ENCODE measurements around the gene SLC66A1.

The SLC66A1 gene

DNA sequence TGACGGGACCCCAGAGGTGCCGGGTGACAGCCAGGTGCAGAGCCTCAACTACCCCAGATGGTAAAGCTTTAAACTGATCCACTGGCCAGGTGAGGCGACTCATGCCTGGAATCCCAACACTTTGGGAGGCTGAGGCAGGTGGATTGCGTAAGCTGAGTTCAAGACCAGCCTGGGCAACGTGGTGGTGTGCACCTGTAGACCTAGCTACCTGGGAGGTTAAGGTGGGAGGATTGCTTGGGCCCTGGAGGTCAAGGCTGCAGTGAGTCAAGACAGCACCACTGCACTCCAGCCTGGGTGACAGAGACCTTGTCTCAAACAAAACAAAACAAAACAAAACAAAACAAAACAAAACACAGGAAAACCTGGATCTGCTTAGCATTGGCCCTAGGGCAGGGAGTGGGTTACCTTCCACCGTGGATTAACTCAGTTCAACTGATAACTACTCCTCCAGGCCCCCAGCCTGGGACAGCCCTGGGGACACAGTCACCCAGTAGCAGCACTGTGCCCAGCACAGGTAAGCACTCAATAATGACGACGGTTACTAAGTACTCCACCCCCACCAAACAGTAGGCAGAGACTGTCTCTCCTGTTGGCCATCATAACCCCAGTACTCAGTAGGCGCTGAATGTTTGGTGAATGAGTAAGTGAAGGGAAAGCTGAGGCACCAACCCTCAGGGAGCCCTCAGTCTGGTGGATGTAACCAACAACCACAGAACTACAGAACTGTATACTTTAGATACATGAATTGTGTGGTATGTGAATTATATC lies 21.6 kb downstream of the SLC66A1 start:
- H3K79me2 ChIP-seq (ENCODE audit: control insufficient read depth, insufficient read depth, low read length, unreplicated experiment): no peaks in the 10 kb centered on the region
- no peaks in the 10 kb centered on the region for H3K36me3 ChIP-seq (ENCODE audit: insufficient read depth, low read length)
- H3K4me1 ChIP-seq (ENCODE audit: control insufficient read depth, insufficient read depth, low read length, unreplicated experiment): no peaks in the 10 kb centered on the region
- H2AFZ ChIP-seq (ENCODE audit: low read length, unreplicated experiment): no peak overlapping the region
- no peak overlapping the region for H3K27ac ChIP-seq (ENCODE audit: low read depth, low read length)
- no peak overlapping the region for H3K4me3 ChIP-seq (ENCODE audit: low read depth, low read length)
- H3K27me3 ChIP-seq (ENCODE audit: insufficient read depth, low read length): no peaks in the 10 kb centered on the region

DNA sequence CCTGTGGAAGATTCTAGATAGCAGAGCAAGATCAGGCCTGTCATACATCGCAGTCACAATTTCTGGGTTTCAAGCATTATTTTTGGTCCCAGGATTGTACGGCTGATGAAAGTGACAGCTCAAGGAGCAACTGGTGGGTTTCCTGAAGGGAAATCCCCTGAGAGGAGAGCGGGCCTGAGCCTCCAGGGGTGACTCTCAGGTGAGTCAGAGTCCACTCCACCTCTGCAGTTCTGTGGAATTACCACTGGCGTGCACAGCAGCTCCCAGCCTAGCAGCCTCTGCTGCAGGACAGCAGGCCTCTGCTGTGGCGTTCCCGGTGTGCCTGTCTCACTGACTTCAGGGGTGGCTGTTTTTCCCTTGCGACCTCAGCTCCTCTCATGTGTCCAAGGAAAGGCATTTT lies 24.4 kb downstream of the SLC66A1 start:
- no peaks in the 10 kb centered on the region for H3K27me3 ChIP-seq (ENCODE audit: insufficient read depth, low read length)
- H2AFZ ChIP-seq (ENCODE audit: low read length, unreplicated experiment): no peak overlapping the region
- H3K36me3 ChIP-seq (ENCODE audit: insufficient read depth, low read length): peaks cover 5% of the 10 kb centered on the region; the same call in 1 of the 2 replicates
- H3K4me3 ChIP-seq (ENCODE audit: low read depth, low read length): no peak overlapping the region
- no peaks in the 10 kb centered on the region for H3K79me2 ChIP-seq (ENCODE audit: control insufficient read depth, insufficient read depth, low read length, unreplicated experiment)
- no peak overlapping the region for H3K27ac ChIP-seq (ENCODE audit: low read depth, low read length)
- no peaks in the 10 kb centered on the region for H3K4me1 ChIP-seq (ENCODE audit: control insufficient read depth, insufficient read depth, low read length, unreplicated experiment)

DNA sequence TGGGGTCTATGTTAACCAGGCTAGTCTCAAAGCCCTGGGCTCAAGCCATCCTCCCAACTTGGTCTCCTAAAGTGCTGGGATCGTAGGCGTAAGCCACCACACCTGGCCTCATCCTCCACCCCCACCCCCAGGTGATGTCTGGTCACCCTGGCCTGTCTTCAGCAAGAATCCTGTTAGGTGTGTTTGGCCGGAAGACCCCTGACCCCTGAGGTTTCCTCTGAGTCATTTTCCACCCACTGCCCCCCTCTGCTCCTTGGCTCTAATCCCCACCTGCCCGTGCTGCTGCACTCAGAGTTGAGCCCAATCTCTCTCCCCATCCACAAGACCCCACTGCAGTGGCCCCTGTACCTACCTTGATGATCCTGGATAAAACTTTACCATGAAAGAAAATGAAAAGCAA lies 25.2 kb downstream of the SLC66A1 start:
- peaks cover 5% of the 10 kb centered on the region; the same call in 1 of the 2 replicates for H3K36me3 ChIP-seq (ENCODE audit: insufficient read depth, low read length)
- H3K27me3 ChIP-seq (ENCODE audit: insufficient read depth, low read length): no peaks in the 10 kb centered on the region
- no peaks in the 10 kb centered on the region for H3K4me1 ChIP-seq (ENCODE audit: control insufficient read depth, insufficient read depth, low read length, unreplicated experiment)
- H3K4me3 ChIP-seq (ENCODE audit: low read depth, low read length): no peak overlapping the region
- H3K79me2 ChIP-seq (ENCODE audit: control insufficient read depth, insufficient read depth, low read length, unreplicated experiment): no peaks in the 10 kb centered on the region
- H3K27ac ChIP-seq (ENCODE audit: low read depth, low read length): no peak overlapping the region
- H2AFZ ChIP-seq (ENCODE audit: low read length, unreplicated experiment): no peak overlapping the region

DNA sequence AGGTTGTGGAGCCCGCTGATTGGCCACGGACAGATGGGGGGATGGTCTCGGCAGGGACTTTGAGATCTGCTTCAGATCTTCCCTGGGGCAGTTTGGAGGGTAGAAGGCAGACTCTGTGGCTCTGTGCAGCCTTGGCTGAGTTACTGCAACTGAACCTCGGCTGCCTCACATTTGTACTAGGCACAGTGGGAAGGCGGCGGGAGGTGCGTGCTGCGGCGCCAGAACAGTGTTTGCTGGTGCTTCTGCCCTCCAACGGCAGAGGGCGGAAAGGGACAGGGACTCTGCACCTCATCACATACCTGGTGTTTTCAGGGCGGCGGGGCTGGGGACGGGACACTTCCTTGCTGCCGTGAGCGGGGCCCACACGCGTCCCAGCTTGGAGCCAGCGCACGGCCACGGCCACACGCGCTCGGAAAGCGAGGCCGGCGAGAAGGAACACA lies 26.2 kb downstream of the SLC66A1 start:
- Histone ChIP-seq H3K36me3 (ENCODE audit: insufficient read depth, low read length) (peaks cover 5% of the 10 kb centered on the region; the same call in 1 of the 2 replicates), H3K79me2 (ENCODE audit: control insufficient read depth, insufficient read depth, low read length, unreplicated experiment) (no peaks in the 10 kb centered on the region), H2AFZ (ENCODE audit: low read length, unreplicated experiment) (no peak overlapping the region), H3K4me1 (ENCODE audit: control insufficient read depth, insufficient read depth, low read length, unreplicated experiment) (no peaks in the 10 kb centered on the region), H3K4me3 (ENCODE audit: low read depth, low read length) (no peak overlapping the region), H3K27me3 (ENCODE audit: insufficient read depth, low read length) (no peaks in the 10 kb centered on the region), H3K27ac (ENCODE audit: low read depth, low read length) (no peak overlapping the region)

DNA sequence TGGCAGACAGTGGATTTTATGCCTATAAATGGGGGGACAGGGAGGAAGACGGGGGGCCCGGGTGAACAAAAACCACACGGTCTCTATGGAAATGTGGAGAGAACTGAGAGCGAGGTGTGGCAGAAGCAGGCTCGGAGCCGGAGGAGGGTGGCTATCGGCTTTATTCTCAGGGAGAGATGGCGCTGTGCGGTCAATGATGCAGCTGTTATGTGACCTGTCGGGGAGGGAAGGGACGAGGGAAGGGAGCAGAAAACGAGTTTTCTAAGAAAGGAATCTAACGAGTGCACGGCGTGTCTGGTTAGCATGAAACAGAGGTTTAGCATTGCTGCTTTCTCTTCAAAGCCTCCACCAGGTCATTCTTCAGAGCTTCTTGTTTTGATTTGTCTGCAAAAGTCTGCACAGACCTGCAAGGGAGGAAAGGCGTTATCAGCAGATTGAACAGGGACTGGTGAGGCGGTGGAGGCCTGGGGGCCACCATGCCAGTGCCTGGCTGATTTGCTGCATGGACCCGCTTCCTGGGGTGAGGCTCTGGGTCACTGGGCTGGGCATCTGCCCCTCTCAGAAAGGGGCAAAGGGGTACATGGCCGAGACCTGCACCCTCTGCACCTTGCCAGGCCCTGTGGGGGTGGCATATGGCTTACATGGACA lies 27.2 kb downstream of the SLC66A1 start:
- no peaks in the 10 kb centered on the region for H3K4me1 ChIP-seq (ENCODE audit: control insufficient read depth, insufficient read depth, low read length, unreplicated experiment)
- H2AFZ ChIP-seq (ENCODE audit: low read length, unreplicated experiment): no peak overlapping the region
- no peak overlapping the region for H3K27ac ChIP-seq (ENCODE audit: low read depth, low read length)
- no peaks in the 10 kb centered on the region for H3K27me3 ChIP-seq (ENCODE audit: insufficient read depth, low read length)
- peaks cover 5% of the 10 kb centered on the region; the same call in 1 of the 2 replicates for H3K36me3 ChIP-seq (ENCODE audit: insufficient read depth, low read length)
- H3K4me3 ChIP-seq (ENCODE audit: low read depth, low read length): no peak overlapping the region
- H3K79me2 ChIP-seq (ENCODE audit: control insufficient read depth, insufficient read depth, low read length, unreplicated experiment): no peaks in the 10 kb centered on the region

DNA sequence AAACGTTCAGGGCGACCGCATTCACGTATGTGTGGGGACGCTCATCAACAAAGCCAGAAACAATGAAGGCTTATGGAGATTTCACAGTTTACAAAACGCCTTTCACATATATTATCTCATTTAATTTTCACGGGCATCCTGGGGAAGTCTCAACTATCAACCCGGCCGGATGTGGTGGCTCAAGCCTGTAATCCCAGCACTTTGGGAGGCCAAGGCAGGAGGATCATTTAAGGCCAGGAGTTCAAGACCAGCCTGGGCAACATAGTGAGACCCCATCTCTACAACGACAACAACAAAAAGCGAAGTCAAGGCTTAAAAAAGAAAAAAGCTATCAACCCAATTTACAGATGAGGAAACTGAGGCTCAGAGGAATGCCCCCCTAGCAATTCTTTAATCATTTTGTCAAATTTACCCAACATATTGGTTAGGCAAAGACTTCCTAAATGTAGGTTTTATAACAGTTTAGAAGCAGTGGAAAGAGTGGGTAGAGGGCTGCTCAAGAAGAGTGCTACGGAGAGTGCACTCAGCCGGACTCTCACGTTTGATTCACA lies 28.3 kb downstream of the SLC66A1 start:
- Histone ChIP-seq H3K27me3 (ENCODE audit: insufficient read depth, low read length) (no peaks in the 10 kb centered on the region), H3K36me3 (ENCODE audit: insufficient read depth, low read length) (peaks cover 5% of the 10 kb centered on the region; the same call in 1 of the 2 replicates), H2AFZ (ENCODE audit: low read length, unreplicated experiment) (no peak overlapping the region), H3K27ac (ENCODE audit: low read depth, low read length) (no peak overlapping the region), H3K79me2 (ENCODE audit: control insufficient read depth, insufficient read depth, low read length, unreplicated experiment) (no peaks in the 10 kb centered on the region), H3K4me3 (ENCODE audit: low read depth, low read length) (no peak overlapping the region), H3K4me1 (ENCODE audit: control insufficient read depth, insufficient read depth, low read length, unreplicated experiment) (no peaks in the 10 kb centered on the region)

DNA sequence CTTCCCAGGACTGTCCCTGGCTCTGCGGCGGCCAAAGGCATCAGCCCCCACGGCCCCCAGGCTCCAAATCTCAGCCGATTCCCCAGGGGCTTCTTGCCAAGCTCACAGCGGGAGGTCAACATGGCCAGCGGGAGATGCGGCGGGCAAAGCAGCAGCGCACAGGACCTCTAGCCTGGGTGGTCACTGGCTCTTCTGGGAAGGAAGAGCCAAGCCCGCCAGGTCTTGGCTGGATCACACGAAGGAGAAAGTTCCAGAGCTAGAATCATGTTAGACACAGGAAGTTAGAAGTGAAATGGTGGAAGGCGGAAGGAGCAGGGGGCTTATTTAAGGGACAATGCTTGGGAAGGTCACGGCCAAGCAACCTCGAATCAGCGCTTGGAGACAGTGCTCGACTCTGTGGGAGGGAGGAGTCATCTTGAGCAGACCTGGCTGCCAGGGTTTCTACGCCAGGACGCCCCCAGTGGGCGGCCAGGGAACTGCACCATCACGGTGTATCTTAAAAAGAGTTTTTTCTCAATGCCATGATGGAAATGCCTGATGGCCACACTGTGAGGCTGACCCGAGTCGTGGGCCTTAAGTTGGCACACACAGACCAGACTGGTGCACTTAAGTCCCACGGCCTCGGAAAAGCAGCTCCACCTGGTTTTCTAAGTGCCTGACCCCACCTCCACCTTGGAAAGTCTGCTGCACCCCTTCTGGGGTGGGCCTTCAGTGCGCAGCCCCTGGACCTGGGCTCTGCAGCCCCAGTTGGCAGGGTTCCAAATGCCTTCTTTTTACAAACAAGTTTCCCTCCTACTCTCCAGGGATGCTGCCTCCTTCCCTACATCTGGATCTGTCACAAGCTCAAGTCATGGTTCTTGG lies 29.3 kb downstream of the SLC66A1 start:
- Histone ChIP-seq H3K4me1 (ENCODE audit: control insufficient read depth, insufficient read depth, low read length, unreplicated experiment) (no peaks in the 10 kb centered on the region), H3K79me2 (ENCODE audit: control insufficient read depth, insufficient read depth, low read length, unreplicated experiment) (no peaks in the 10 kb centered on the region), H3K27ac (ENCODE audit: low read depth, low read length) (no peak overlapping the region), H2AFZ (ENCODE audit: low read length, unreplicated experiment) (no peak overlapping the region), H3K36me3 (ENCODE audit: insufficient read depth, low read length) (peaks cover 5% of the 10 kb centered on the region; the same call in 1 of the 2 replicates), H3K4me3 (ENCODE audit: low read depth, low read length) (no peak overlapping the region), H3K27me3 (ENCODE audit: insufficient read depth, low read length) (no peaks in the 10 kb centered on the region)

DNA sequence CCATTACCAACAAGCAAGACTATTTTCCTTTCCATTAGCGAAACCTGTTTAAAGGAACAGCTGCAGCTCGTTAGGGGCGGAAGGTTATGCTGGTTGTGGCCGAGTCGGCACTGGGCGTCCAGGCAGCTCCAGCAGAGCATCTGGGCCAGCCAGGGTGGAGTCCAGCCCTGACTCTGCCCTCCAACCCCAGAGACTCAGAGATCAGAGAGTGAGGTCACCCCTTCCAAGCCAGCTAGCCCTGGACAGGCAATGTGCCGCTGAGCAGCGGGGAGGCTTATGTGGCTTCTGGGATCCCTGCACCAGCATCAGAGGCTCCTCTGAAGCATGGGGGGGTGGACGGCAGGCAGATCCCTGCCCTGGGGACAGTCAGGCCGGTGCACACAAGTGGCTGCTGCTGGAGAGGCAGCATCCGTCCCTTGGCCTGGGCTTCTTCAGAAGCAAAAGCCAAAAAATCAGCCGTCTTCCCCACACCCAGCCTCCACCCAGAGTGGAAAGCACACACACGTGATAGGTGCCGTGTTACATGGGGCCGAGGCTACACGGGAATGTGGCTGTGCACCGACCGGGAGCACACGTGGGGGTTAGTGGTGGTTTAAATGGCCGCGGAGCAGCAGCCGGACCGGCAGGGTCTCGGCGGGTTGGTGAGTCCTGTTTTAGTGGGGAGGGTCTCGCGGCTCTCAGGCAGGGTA lies 30.1 kb downstream of the SLC66A1 start:
- Histone ChIP-seq H3K36me3 (ENCODE audit: insufficient read depth, low read length) (peaks cover 5% of the 10 kb centered on the region; the same call in 1 of the 2 replicates), H2AFZ (ENCODE audit: low read length, unreplicated experiment) (no peak overlapping the region), H3K4me1 (ENCODE audit: control insufficient read depth, insufficient read depth, low read length, unreplicated experiment) (no peaks in the 10 kb centered on the region), H3K4me3 (ENCODE audit: low read depth, low read length) (no peak overlapping the region), H3K79me2 (ENCODE audit: control insufficient read depth, insufficient read depth, low read length, unreplicated experiment) (no peaks in the 10 kb centered on the region), H3K27ac (ENCODE audit: low read depth, low read length) (no peak overlapping the region), H3K27me3 (ENCODE audit: insufficient read depth, low read length) (no peaks in the 10 kb centered on the region)

DNA sequence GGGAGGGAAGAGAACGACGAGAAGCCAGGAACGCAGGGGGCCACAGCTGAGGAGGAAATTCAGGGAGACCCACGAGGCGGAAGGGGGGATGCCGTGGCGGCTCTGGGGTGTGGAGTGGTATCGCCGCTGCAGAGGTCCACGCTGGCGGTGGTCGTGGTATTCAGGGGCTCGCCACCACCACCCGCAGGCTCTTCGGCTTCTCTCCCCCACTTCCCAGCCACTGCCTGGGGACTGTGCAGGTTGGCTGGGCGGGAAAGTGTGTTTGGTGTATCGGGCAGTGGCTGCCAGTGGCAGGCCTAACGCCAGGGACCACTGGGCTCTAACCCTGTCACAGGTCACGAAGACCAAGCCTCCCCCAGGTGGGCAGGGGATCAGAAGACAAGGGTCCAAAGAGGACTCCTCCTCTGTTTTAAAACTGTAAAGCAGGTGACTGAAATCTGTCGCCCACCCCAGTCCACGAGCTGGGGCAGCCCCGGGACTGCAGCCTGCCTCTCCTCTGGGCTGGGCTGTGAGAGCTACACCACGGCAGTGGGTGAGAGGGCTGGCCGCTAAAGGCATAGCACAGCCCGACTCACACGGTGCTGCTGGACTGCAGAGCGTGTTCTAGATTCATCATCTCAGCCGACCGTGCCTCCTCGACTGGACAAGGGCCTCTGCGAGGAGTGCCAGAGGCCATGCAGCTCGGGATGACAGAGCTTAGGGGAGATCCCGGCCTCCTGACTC lies 30.9 kb downstream of the SLC66A1 start:
- Histone ChIP-seq H2AFZ (ENCODE audit: low read length, unreplicated experiment) (no peak overlapping the region), H3K4me1 (ENCODE audit: control insufficient read depth, insufficient read depth, low read length, unreplicated experiment) (no peaks in the 10 kb centered on the region), H3K36me3 (ENCODE audit: insufficient read depth, low read length) (peaks cover 5% of the 10 kb centered on the region; the same call in 1 of the 2 replicates)

More for the DNA sequence above, 30.9 kb downstream of the SLC66A1 start:
- no peaks in the 10 kb centered on the region for H3K79me2 ChIP-seq (ENCODE audit: control insufficient read depth, insufficient read depth, low read length, unreplicated experiment)
- no peak overlapping the region for H3K27ac ChIP-seq (ENCODE audit: low read depth, low read length)
- H3K27me3 ChIP-seq (ENCODE audit: insufficient read depth, low read length): no peaks in the 10 kb centered on the region
- H3K4me3 ChIP-seq (ENCODE audit: low read depth, low read length): no peak overlapping the region

Measured in ACC112 (cell line).